GM21723 (cell line): ENCODE measurements around the gene DNAH11.
"Not testable (repeated sequence)": the region's sequence is repeated elsewhere in the genome, so short reads cannot be mapped to it uniquely, and the experiment has no call there.

ENCODE experiments used
- ATAC-seq: cut with Tn5 transposase; IDR thresholded peaks from one replicate; pipeline ENCODE4 v1.9.1; 2021; ENCODE audit warnings: mild to moderate bottlenecking, moderate library complexity; ENCODE audit not compliant: unreplicated experiment

DNAH11 gene

GRCh38 chr7:21916176-21916575 lies 373.3 kb downstream of the DNAH11 start:
- no peak for ATAC-seq

DNA sequence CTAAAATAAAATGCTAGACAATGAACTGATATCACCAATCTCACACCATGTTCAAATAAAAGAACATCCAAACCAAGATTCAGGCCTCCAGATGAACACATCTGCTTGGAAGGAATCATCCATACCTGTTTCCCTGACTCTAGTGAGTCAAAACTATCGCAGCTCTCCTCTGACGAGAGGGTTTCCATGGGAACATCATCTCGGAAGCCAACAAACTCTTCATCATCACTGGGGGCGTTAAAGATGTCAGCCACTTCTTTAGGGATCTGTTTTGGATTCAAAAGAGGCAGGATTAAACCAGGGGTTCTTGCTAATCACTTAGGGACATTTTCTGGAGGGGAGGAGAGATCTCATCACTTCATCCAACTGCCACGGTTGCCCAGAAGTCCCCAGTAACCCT lies 373.8 kb downstream of the DNAH11 start:
- no peak for ATAC-seq

- no peak for ATAC-seq
Measured at GRCh38 chr7:21918216-21918615, 375.4 kb downstream of the DNAH11 start.

DNA sequence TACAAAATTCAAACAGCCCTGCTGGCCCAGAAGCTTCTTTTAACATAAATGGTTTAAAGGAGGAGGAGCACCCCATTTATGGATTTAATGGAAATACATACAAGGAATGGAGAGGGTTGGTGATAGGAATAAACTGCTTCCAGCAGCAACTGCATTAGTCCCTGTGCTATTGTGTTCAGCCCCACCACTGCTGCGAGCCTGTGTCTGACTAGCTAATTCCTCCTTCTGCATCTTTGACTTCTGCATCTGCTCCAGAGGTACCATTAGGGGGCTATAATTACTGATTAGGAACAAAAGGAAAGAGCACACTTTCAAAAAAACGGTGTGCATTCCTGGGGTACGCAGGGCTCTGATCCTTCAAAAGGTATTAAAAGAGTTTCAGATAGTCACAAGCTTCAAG lies 378.1 kb downstream of the DNAH11 start:
- no peak for ATAC-seq

GRCh38 chr7:21922605-21923004 lies 379.8 kb downstream of the DNAH11 start:
- ATAC-seq, result no peak

DNA sequence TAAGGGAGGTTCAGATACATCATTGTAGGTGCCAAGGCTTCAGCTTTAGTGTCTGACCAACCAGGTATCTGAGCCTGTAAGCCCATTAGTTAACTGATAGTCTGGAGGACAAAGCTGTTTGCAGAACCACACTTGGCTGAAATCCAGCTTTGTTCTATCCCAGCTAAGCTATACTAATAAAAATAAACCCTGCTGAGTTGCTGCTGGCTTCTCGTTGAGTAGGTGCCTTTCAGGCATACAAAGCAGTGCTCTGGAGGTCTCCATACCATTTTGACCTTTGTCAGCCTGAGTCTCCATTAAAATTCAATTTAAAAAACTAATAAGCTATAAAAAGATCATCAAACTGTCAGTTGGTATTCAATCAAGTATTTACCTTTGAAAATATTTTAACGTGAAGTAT lies 380.8 kb downstream of the DNAH11 start:
- no peak for ATAC-seq

DNA sequence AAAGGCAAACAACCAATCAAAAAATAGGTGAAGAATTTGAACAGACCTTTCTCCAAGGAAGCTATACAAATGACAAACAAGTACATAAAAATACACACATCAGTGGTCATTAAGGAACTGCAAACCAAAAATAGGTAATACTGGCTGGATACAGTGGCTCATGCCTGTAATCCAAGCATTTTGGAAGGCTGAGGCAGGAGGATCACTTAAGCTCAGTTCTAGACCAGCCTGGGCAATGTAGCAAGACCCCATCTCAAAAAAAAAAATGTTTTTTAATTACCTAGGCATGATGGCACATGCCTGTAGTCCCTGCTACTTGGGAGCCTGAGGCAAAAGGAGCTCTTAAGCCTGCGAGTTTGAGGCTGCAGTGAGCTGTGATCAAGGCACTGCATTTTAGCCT lies 383.6 kb downstream of the DNAH11 start:
- ATAC-seq, result no peak

DNA sequence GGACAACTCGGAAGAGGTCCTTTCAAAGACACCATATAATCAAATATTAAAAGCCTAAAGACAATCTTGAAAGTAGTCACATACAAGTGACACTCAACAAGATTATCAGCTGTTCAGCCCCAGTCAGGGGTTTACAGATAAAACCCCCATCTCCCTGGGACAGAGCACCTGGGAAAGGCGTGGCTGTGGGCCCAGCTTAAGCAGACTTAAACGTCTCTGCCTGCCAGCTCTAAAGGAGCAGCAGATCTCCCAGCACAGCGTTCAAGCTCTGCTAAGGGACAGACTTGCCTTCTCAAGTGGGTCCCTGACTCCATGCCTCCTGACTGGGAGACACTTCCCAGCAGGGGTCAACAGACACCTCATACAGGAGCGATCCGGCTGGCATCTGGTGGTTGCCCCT lies 384.9 kb downstream of the DNAH11 start:
- ATAC-seq, result no peak

DNA sequence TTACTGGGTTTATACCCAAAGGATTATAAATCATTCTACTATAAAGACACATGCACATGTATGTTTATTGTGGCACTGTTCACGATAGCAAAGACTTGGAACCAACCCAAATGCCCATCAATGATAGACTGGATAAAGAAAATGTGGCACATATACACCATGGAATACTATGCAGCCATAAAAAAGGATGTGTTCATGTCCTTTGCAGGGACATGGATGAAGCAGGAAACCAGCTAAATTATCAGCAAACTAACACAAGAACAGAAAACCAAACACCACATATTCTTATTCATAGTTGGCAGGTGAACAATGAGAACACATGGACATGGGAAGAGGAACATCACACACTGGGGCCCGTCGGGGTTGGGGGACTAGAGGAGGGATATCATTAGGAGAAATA lies 390.5 kb downstream of the DNAH11 start:
- ATAC-seq, result not testable (repeated sequence)

- no peak for ATAC-seq
Measured at GRCh38 chr7:21934808-21935207, 392.0 kb downstream of the DNAH11 start.

DNA sequence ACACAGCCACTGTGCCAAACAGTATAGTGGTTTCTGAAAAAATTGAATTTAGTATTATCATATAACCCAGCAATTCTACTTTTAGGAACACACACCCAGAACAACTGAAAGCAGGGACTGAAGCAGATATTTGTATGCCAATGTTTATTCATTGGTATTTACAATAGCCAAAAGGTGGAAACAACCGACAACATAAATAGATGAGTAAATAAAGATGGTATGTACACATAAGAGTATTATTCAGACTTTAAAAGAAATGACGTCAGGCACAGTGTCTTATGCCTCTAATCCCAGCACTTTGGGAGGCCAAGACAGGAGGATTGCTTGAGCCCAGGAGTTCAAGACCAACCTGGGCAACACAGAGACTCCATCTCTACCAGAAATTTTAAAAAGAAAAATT lies 395.6 kb downstream of the DNAH11 start:
- ATAC-seq, result no peak

DNA sequence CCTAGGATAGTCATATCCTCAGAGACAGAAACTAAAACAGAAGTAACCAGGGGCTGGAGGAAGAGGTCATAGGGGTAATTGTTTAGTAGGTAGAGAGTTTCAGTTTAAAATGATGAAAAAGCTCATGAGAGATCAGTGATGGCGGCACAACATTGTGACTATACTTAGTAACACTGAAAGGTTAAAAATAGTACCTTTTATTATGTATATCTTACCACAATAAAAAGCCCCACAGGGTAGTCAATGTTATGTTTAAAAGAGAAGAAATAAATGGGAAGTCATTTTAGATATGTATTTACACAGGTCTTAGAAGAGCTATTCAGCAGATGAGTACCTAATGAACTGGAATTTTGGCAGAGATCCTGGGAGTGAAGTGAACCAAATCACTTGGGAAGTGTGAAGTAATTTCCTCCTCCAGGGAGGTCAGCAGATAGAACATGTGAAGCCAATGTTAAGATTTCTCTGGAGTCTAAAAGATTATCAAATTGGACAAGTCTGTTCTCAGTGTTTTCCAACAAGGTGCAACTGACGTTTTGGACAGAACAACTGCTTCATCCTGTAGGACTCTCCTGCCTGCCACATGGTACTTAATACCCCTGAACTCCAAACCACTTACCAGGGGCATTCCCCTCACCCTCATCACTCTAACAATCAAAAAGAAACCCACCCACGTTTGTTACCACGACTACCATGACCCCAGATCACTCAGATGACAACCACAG lies 396.5 kb downstream of the DNAH11 start:
- peak; percentile 77 for ATAC-seq

DNA sequence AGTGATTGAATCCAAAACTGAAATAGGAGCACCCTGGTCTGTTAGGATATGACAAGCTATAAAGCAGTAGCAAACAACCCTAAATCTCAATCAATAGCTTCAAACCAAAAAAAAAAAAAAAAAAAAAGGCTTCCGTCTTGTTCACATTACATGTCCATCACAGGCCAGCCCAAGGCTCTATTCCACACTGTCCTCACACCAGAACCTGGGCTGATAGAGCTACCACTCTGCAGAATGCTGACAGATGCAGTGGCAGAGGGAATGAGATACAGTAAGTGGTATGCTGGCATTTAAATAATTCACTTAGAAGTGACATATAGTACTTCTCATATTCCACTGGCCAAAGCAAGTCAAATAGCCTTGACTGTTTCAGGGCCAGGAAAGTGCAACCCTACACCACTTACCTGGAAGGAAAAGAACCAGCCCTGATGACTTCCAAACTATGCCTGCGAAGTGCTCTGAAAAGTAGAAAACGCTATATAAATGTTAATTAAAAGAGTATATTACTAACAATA lies 397.1 kb downstream of the DNAH11 start:
- no peak for ATAC-seq

GRCh38 chr7:21941611-21942141 lies 398.8 kb downstream of the DNAH11 start:
- ATAC-seq, result no peak

DNA sequence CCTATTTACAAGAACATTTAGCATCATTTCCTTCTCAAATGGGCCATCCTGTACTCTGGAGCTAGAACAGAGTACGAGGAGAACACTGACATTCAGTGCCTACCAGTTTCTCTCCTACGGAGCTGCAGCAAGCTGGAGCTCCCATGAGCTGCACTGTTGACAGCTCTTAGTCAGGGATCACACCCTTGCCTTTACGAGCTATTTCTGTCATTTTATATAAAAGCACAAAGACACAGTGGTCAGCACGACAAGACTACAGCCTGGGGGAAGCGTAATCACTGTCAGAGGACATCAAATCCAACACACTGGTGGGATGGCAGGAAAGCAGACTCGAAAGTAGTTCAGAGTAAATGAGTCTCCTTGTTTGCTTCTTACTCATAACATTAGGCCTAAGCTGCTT lies 400.1 kb downstream of the DNAH11 start:
- no peak for ATAC-seq

GRCh38 chr7:21943436-21943835 lies 400.6 kb downstream of the DNAH11 start:
- ATAC-seq, result no peak

- ATAC-seq, result no peak
Measured at GRCh38 chr7:21944616-21945453, 402.0 kb downstream of the DNAH11 start.

DNA sequence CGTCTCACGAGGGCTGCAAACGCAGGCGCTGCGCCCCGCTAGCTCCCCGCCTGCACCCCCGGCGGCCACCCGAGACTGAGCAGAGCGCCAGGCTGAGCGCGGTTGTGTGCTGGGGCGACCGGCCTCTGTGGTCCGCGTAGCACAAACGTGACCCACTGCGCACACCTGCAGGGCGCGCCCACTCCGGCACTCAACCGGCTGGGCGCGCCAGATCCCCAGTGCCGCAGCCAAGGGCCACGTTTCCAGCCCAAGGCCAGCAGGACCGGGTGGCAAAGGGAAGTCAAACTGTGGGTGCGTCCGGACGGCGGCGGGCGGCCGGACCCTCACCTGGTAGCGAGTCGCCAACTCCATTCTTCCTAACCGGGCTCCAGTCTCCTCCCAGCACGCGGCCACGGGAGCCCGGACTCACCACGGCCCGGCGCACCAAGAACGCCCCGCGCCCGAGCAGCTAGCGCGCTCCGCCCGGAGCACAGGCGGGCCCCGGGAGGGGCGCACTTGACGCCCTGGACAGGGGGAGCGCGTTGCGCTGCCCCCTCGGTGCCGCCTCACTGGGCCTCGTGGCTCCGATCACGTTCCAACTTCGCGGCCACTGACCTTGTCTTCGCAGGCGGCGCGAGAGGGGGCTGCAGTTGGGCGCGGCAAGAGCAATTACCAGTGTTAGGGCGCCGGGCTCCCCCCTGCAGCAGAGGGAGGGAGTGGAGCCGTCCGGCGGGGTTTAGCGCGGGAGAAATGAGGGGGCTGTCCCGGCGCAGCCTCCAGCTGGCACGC lies 402.8 kb downstream of the DNAH11 start, which contains the start of gene CDCA7L:
TSS of gene CDCA7L (minus strand) at position 446 of the 768 bp plus-strand sequence. CDS start at position 351, 95 bp downstream.
- peak; percentile 89 for ATAC-seq

DNA sequence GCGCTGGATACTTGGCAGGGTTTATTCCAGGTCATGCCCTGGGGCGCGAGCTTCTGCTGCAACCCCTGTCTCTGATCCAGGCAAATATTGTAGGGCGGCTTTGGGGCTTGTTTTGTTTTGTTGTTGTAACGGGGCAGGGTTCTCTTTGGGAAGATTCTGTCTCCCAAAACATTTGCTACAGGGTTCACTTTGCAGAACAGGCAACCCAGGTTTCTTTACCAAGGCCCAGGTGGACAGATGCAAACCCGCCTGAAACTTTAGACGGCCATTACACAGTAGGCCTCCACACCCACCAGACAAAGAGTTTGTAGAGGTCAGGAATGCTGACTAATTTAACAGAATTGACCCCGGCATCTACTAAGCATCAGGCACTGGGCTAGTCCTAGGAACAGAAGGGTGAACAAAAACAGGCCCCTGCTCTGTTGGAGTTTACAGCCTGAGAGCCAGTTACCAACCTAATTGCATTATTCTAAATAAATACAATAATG lies 403.4 kb downstream of the DNAH11 start:
- no peak for ATAC-seq

DNA sequence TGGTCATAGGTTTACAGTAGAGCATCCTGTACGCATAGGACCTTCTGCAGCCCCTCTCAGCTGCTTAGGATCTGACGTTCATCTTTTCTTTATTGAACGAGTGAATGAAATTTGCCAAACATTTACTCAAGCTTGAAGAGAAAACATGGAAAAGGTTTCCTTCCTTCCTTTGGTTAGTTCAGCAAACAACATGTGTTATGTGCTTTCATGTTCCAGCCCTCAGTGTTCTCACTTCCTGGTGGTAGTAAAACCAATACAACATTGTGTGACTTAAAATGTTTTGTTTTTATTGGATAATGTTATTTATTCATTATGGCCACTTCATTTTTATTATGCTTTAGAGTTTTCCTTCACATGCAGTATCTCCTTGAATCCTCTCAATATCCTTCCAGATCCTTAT lies 404.2 kb downstream of the DNAH11 start:
- no peak for ATAC-seq

DNA sequence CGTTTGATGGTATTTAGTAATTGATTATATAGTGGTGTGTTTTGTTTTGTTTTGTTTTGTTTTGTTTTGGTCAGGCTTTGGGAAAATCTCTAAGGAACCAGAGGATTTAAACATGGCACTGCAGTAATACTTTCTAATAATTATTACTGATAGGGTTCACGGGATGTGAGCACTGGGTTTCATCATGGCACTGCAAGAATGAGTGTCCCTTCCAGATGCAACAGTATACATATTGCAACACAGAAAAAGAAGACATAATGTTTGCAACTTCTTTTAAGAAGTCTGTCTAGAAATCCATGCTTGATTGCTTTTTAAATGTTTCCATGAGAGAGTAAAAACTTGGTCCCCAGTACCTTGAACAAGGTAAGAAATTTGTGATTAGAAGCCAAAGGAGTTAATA lies 405.1 kb downstream of the DNAH11 start:
- no peak for ATAC-seq
